DND-41 (cell line): Measurements from ENCODE around the gene IGF2BP3.
A peak's percentile ranks its signal among the peaks of the same experiment; 100 is the strongest.

Experiments used
- CTCF ChIP-seq: IDR thresholded peaks from 2 replicates; pipeline ENCODE4 v1.5.1; 2012; ENCODE audit warnings: borderline replicate concordance, low read length, moderate library complexity, mild to moderate bottlenecking; ENCODE audit not compliant: poor library complexity, severe bottlenecking; ENCODE audit errors: extremely low read depth
- EZH2 ChIP-seq: IDR thresholded peaks from 3 replicates; pipeline ENCODE4 v1.6.1; 2012; ENCODE audit warnings: borderline replicate concordance, low read depth, mild to moderate bottlenecking, moderate library complexity, low read length, inconsistent platforms; ENCODE audit not compliant: severe bottlenecking

- TF ChIP-seq CTCF (peak; percentile 86), EZH2 (no peak)
Measured at GRCh38 chr7:23277359-23277989, 192.8 kb downstream of the IGF2BP3 start.
